HEK293T (cell line): Measurements from ENCODE around the gene GRIK2.

ENCODE experiments used
- ARNT ChIP-seq: fragments of 450-650 bp; IDR thresholded peaks from 2 replicates; pipeline ENCODE4 v1.6.1; 2017; ENCODE audit warnings: mild to moderate bottlenecking
- BHLHE40 ChIP-seq: fragments of 450-650 bp; IDR thresholded peaks from 2 replicates; pipeline ENCODE4 v1.6.1; 2016; ENCODE audit warnings: mild to moderate bottlenecking, moderate library complexity, borderline replicate concordance
- CTBP1 ChIP-seq: fragments of 450-650 bp; IDR thresholded peaks from 2 replicates; pipeline ENCODE4 v1.6.1; 2016; ENCODE audit warnings: borderline replicate concordance
- ELF4 ChIP-seq: fragments of 450-650 bp; IDR thresholded peaks from 2 replicates; pipeline ENCODE4 v1.6.1; 2017; ENCODE audit warnings: antibody characterized with exemption
- FOXA1 ChIP-seq: fragments of 450-650 bp; IDR thresholded peaks from 2 replicates; pipeline ENCODE4 v1.6.1; 2016; ENCODE audit warnings: mild to moderate bottlenecking
- FOXK2 ChIP-seq: fragments of 450-650 bp; IDR thresholded peaks from 2 replicates; pipeline ENCODE4 v1.6.1; 2016; ENCODE audit warnings: mild to moderate bottlenecking
- FOXM1 ChIP-seq: fragments of 450-650 bp; IDR thresholded peaks from 2 replicates; pipeline ENCODE4 v1.6.1; 2017; ENCODE audit warnings: mild to moderate bottlenecking, borderline replicate concordance
- HDGF ChIP-seq: fragments of 450-650 bp; IDR thresholded peaks from 2 replicates; pipeline ENCODE4 v1.6.1; 2017; ENCODE audit warnings: antibody characterized with exemption, borderline replicate concordance
- NFRKB ChIP-seq: fragments of 450-650 bp; IDR thresholded peaks from 2 replicates; pipeline ENCODE4 v1.6.1; 2016; ENCODE audit warnings: mild to moderate bottlenecking, moderate library complexity
- SP1 ChIP-seq: fragments of 450-650 bp; IDR thresholded peaks from 2 replicates; pipeline ENCODE4 v1.6.1; 2017
- SUZ12 ChIP-seq: fragments of 450-650 bp; IDR thresholded peaks from 2 replicates; pipeline ENCODE4 v1.6.1; 2016; ENCODE audit warnings: mild to moderate bottlenecking
- TARDBP ChIP-seq: fragments of 450-650 bp; IDR thresholded peaks from 2 replicates; pipeline ENCODE4 v1.6.1; 2016
- TF ChIP-seq, protein P1 (sequence below): fragments of 450-650 bp; IDR thresholded peaks from 2 replicates; pipeline ENCODE4 v1.6.1; 2016

DNA sequence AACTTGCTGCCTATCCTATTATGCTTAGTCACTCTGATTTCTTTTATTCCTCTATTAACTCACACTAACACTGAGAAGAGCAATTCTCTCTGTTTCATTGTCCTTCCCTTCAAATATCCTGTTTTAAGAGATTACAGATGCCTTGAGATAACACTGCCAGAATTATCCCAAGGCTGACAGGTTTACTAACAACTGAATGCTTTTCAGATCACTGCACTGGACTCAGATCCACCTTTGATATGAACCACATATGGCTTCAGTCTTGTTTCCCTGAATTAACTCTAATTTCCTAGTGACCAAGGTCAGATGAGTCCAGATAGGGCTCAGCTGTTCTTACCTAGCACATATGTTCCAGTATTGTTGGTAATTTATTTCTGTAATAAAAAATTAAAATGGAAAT lies 633.1 kb downstream of the GRIK2 start:
- TF ChIP-seq TARDBP: no peak
- TF ChIP-seq FOXK2: no peak
- TF ChIP-seq ARNT: no peak
- no peak for TF ChIP-seq HDGF
- TF ChIP-seq BHLHE40: no peak
- TF ChIP-seq FOXM1: no peak
- TF ChIP-seq, protein P1, sequence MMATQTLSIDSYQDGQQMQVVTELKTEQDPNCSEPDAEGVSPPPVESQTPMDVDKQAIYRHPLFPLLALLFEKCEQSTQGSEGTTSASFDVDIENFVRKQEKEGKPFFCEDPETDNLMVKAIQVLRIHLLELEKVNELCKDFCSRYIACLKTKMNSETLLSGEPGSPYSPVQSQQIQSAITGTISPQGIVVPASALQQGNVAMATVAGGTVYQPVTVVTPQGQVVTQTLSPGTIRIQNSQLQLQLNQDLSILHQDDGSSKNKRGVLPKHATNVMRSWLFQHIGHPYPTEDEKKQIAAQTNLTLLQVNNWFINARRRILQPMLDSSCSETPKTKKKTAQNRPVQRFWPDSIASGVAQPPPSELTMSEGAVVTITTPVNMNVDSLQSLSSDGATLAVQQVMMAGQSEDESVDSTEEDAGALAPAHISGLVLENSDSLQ: no peak
- TF ChIP-seq NFRKB: no peak
- no peak for TF ChIP-seq SUZ12
- TF ChIP-seq FOXA1: no peak
- no peak for TF ChIP-seq ELF4
- TF ChIP-seq SP1: no peak
- TF ChIP-seq CTBP1: no peak
